Stimulated activated naive CD4-positive, alpha-beta T cell treated with Interleukin-2 at 50 U/mL for 16 hours (primary cell): ENCODE measurements around the gene DTNB.
"Not testable (repeated sequence)": the region's sequence is repeated elsewhere in the genome, so short reads cannot be mapped to it uniquely, and the experiment has no call there.

Source experiments
- DNase-seq: peaks from one replicate; lab custom pipeline; 2025; lab: John Stamatoyannopoulos, UW

The DTNB gene

DNA sequence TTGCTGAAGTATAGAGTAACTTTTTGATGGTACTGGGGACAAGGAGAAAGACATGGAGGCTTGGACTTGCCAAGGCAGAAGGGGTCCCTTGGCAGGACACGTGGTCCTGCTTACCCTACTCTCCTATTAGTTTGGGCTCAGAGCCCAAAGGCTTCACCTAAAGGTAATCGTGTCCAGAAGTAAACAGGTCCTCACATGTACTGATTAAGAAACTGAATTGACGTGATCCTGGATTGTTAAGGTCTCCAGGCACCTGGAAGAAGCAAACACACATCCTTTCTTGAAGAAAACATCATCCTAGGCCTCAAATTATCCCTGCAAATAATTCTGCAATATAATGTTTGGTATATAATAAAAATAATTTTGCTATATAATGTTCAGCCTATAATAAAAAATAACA, 50.0 kb downstream of the DTNB start:
- DNase-seq, result no peak

DNA sequence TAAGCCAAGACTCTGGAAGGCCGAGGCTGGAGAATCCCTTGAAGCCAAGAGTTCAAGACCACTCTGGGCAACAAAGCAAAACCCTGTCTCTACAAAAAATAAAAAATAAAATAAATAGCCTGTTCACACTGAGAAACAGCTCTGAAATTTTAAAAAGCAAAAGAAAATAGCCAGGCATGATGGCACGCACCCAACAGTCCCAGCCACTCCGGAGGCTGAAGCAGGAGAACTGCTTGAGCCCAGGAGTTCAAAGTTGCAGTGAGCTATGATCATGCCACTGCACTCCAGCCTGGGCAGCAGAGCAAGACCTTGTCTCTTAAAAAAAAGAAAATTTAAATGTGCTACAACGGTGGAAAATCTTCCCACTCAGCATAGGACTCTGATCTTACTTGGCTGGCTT, 52.7 kb downstream of the DTNB start:
- no peak for DNase-seq

DNA sequence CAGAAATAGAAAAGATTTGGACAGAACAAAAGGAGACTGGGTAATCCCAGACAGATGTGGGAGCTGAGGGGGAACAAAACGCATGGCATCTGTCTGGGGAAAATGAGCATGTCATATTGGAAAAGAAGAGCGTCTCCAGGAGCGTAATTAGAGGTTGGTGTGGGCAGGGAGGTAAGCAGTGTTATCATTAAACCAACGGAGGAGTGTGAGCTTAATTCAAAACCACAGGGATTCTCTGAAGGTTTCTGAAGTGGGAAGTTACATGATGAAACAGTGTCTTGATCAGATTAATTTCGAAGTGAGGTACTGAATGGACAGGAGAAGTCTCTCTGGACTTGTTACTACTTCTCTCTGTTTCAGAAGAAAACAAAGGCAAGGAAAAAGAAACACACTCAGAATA, 53.3 kb downstream of the DTNB start:
- DNase-seq, result no peak

DNA sequence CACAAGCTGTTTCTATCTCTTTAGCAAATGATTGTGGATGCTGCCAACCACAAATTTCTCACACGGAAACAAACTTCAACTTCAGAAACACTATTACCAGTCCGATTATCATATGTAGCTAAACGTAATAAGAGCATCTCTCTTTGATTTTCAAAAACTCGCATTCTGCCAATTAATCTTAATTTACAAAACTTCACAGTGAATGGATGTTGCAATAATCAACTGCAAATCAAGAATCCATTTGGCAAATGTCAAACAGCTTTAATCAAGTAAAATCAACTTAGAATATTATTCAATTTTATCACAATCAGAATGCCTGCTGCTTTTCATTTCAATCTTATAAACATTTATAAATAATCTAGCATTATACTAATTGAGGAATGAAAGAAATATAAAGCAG, 54.2 kb downstream of the DTNB start:
- no peak for DNase-seq

DNA sequence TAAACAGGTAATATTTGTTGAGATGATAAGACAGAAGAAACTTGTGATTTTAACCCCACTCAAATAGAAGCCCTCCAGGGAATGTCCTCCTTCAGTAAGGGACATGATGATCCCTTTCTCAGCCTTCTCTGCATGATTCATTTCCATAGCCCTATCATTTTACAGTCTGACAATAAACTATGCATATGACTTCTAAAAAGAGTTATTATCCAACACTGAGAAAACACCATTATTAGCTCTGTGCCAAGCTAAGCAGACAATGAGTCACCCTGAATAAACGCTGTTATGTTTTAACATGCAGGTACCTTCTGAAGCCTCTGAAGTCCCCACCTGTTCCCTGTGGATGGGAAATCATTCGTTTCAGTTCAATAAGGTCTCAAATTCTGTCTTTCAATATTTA, 54.7 kb downstream of the DTNB start:
- no peak for DNase-seq

DNA sequence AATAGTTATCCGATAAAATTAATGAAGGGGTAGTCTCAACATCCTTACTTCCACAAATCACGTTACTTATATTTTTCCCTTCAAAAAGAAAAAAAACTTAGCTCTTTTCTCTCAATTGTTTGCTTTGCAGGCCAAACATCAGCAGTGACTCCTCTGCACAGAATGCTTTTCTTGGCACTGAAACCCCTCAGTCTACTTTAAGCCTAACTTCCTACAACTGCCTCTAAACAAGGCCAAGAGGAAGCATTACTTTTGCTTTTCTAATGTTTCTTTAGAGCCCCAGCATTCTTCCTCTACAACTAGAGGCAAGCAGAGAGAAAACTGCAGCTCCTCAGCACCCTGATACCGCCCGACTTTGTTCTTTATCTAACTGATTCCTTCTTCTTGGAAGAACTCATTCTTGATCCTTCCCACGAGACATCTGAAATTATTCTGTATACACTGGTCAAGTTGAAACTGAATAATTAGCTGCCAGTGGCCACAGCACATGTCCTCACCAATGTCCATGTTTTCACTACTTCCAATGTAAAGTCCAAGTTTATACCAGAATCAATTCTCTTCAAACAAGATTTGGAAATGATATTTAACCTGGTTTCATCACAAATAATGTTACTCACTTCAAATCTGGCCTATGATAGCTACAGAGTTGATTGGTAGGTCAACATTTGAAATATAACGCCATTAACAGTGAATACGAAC, 55.3 kb downstream of the DTNB start:
- DNase-seq, result no peak

DNA sequence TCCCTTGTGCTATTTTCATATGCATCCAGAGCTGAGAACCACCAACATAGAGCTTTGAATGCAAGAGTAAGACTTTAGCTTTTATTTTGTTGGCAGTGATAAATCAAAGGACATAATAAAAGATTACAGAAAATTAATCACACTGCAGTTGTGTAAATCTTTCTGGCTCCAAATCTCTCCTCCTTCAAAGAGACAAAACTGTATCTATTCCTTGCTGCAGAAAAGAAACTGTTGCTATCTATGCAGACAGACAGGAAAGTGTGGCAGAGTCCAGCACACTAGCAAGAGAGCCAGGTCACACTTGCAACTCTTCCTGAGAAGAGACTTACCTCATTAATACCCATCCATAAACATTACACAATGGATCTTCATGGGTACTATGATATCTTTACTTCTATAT, 57.5 kb downstream of the DTNB start:
- no peak for DNase-seq

DNA sequence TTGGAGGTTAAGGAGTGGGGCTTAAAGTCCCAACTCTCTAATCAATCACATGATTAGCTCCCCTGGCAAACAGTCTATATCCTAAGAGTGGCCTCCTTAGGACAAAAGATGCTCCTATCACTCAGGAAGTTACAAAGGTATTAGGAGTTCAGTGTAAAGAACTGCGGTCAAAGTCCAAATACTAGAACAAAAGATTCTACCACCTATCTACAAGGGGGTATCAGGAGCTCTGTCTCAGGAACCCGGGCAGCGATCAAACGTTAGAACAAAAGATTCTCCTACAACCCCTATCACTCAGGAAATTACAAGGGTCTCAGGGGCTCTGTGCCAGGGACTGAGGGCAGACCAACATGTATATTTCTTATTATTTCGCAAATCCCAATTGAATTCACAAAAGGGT, 58.0 kb downstream of the DTNB start:
- no peak for DNase-seq

DNA sequence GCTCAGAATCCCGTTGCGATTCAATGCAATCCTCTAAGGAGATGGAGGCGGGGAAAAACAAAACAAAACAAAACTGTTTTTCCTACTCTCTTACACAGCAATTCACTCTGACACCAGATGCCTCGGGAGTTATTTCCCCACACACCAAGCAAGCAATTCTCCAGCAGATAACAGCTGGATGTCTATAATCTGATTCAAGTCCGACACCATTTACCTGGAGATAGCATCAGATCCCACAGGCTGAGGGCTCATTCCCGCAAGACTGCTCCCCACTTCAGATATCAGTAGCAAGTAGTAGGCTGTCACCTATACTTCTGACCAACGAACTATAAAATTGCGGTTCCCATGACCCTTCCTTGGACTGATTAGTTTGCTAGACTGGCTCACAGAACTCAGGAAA, 58.7 kb downstream of the DTNB start:
- no peak for DNase-seq

DNA sequence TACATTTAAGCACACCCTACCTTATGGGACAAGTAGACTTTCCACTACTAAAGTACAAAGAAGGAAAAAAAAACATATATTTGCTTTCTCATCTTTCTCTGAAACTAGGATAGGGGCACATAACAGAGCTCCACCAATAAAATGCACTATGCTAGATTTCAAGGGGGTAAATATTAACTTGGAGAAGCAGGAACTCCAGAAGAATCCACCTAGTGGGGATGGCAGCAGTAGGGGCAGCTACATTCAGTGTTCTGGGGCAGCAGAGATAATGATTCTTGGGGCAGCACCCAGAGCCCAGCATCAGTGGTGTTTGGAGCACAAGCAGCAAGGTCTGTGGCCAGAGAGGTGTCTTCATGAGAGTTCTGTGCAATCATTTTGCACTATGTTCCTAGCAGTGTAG, 64.7 kb downstream of the DTNB start:
- no peak for DNase-seq

DNA sequence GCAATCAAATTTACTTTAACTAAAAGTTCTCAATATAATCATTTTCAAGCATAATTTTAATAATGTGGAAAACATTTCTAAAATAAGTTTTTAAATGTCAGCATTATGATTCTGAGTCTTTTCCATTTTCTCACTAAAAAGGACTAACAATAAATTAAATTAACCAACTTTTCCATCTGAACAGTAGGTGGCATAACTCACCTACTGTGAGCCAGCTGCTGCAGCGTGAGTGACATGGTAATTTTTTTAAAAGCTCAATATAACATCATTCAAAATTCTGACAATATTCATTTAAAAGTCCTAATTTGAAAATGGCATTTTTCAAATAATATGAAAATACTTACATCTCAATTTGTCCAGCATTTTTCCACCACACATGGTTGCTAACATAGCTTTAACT, 66.5 kb downstream of the DTNB start:
- no peak for DNase-seq

DNA sequence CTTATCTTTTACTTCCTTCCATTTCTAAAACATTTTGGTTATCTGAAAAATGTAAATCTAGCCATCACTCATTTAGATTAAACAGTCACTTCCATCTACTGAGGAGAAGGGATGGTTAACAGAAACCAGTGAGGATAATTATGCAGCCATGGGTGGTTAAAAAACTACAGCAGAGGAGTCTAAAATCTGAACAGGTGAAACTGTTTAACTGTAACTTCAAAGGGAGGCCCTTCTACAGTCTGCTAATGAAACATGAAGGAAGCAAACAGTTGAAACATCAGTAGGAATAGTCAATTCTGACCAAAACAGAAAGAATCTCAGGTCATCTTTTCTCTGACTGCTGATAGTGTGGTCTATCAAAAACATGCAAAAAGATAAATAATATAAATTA, 71.0 kb downstream of the DTNB start:
- DNase-seq, result no peak

DNA sequence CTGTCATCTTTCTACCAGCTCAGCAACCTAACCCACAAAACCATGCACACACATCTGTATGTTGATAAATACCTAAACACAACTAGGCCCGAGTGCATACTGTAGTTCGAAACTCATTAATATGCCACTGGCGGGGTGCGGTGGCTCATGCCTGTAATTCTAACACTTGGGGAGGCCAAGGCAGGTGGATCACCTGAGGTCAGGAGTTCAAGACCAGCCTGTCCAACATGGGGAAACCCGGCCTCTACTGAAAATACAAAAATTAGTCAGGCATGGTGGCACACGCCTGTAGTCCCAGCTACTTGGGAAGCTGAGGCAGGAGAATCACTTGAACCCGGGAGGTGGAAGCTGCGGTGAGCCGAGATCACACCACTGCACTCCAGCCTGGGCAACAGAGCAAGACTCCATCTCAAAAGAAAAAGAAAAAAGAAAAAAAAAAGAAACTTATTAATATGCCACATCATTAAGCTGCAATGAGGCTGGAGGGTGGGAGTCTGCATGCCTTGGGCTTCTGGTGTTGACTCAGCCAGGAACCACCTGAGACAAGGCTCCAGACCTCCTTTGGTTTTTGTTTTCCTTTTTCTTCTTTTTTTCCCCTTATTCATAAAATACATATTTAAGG, 71.6 kb downstream of the DTNB start:
- not testable (repeated sequence) for DNase-seq

DNA sequence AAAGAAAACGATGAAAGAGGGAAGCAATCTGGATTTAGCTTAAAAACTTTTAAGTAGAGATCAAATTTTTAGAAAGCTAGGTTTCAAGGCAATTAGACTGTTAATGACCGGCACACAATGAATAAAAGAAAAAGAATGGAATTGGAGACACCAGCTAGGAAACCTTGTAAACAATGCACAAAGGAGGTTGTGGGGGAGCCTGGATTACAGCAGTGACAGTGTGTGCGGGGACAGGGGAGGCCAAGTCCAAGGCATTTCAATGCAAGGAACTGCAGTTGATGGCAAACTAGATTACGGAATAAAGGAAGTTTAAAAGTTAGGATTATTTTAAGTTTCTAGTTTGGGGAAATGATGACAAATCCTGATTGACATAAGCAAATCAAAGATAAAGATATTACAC, 74.5 kb downstream of the DTNB start:
- no peak for DNase-seq

DNA sequence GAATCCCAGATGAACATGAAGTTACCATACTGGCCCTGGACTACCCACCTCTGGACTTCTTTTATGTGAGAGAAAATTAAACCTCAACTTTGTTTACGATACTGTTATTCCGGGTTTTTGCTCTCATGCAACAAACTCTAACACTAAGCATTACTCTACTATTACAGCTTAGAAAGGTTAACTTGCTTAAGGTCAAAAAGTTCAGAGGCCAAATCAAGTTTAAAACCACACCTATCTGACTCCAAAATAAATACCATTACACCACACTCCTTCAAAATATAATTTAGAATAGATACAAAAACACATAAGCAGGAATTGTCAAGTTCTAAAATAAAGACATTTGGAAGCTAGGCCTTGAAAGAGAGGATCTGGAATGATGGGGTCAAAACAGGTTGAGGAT, 75.0 kb downstream of the DTNB start:
- no peak for DNase-seq

DNA sequence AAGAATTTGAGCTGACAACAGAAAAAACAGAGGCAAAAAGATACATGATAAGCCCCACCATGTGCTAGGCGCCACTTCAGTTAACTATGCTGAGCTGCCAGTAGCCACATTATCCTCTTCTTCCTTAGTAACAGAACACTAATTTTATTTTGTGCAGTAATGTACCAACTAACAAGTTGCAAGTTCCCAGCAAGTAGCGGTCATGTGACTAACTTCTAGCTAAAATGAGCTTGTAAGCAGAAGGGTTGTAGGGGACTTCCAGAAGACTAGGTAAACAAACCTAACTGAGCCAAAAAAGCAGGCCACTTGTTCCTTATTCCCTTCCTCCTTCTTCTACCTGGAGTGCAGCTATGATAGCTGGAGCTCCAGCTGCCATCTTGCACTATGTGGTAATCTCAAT, 75.5 kb downstream of the DTNB start:
- DNase-seq, result no peak

DNA sequence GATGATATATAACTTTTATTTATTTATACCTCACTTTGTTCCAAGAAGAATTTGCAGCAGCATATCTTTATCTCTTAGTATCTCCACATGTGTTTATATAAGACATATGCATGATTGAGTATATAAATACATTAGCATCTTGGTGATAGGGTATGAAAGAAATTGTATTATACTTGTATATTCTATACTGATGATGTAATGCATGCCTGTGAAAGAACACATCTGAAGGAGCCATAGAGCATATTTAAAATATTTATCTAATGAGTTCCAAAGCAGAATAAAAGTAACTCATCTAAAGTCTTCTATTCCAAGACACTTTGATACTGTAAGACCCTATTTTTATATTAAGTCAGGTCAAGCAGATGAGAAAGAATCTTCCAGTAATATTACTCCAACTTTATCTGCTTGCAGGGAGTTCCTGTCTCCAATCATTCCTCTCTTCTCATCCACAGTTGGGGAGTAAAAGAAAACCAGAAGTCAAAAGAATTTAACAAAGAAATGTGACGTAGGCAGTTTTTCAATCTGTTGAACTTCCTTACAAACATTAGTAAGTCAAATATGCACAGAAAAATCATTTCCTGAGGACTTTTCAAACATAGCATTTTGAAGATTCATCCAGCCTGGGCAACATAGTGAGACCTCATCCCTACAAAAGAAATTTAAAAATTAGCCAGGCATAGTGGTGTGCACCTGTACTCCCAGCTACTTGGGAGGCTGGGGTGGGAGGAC, 76.7 kb downstream of the DTNB start:
- DNase-seq, result no peak

DNA sequence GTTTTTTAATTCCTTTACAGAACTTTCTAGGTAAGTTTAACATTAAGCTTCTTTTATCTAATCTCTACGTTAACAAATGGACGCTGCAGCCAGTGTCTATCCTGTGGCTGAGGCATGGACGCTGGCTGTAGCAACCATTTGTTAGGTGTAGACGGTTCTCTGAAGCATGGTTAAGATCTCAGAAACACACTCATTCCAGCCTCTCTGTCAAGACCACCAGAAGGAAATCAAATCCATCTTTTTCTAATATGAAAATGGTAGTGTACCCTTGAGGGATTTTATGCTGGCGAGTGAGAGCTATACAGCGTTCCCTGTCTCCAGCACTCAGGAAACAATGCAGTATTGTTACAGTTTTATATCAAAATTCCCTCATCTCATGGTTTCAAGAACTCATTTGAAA, 78.0 kb downstream of the DTNB start:
- DNase-seq, result no peak

DNA sequence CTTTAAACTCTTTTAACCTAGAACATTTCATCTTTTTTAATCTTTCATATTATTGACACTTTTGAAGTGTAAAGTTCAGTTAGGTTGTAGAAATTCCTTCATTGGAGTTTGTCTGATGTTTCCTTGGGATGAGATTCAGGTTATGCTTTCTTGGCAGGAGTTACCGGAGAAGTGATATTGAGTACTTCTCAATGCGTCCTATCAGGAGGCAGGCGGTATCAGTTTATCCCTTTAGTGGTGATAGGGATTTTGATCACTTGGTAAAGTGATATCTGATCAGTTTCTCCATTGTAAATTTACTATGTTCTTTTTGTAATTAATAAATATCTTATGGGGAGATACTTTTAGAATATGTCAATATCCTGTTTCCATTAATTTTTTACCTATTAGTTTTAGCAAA, 78.4 kb downstream of the DTNB start:
- no peak for DNase-seq

DNA sequence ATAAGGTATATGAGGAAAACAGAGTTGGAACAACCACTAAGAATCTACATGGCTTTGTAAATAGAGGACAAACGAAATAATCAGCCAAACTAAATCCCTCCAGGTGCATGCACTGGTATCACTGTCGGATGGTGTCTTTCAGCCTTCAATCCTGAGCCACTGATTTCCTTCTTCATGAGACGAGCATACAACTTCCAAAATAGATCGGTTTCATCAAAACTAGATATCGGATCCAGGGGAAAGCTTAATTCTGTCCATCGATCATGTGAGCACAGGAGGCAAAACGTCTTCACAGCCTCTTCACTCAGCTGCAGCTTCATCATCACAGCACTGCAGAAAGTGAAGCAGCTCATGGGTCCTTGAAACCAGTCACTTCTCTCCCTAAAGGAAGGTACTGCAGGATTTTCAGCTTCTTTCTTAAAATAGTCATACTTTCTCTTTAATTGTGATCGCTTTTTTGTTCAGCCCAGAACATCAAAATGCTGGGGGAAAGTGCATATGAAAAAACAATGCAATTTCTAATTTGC, 80.5 kb downstream of the DTNB start:
- no peak for DNase-seq

DNA sequence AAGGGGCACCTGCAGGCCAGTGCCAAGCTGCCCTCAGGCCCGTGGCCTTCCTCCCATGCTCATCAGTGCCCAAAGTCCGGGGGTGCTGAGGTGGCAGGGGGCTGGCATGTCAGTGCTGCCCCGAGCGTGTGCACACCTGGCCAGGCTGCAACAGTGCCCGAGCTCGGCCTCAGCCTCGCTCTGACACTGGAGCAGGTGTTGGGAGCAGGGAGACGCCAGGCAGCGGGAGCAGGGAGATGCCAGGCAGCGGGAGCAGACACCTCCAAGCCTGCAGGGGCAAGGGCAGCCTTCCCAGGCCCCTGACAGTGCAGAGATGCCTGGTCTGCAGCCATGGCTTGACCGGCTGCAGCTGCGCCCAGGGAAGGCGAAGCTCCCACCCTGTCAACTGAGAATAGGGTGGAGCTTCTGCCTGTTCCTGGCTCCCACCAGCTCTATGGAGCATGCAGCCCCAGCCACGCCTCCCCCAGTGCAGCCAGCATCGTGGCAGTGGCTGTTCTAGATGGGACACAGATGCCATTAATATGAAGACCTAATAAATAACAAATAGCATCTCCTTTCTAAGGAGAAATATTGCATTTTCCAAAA, 82.4 kb downstream of the DTNB start:
- no peak for DNase-seq

DNA sequence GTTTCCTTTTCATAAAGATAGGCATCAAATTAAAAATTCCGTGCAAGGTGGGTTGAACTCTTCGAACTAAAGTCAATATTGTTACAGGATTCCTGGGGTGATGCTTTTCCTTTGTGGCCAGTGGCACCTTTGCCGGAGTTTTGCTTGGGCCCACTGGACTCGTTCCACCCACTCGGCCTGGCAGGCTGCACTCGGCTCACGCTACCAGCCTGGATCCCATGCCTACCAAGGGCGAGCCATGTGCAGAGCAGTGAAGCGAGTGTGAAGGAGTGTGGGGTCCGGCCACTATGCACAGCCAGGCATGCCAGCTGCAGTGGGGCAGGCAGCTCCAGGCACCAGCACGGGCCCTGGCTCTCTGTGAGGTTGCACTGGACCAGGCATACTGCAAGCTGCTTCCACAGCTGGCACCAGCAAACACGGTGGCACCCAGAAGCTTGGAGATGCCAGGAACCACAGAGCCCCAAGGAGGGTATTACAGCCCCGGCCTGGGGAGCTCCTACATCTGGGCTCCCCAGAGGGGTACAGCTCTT, 83.6 kb downstream of the DTNB start:
- DNase-seq, result no peak

DNA sequence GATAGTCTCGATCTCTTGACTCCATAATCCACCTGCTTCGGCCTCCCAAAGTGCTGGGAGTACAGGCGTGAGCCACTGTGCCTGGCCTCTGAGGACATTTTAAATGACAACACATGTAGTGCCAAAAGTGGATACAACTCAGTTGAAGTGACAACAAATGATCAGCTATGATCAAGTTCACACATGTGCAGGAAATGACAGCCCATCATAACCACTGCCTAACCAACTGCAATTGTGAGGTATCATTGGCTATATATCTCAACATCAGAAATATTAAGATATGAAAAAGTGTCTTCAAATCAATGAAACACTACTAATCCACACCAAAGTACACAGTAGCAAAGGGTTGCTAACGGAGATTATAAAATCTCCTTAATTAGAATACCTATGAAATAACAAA, 84.8 kb downstream of the DTNB start:
- no peak for DNase-seq
